ENCODE results near the gene AP2A1.
"Not testable (repeated sequence)": the region's sequence is repeated elsewhere in the genome, so short reads cannot be mapped to it uniquely, and the experiment has no call there.

AP2A1 gene

GRCh38 chr19:49766930-49767299, at the start of gene AP2A1:
Gene AP2A1, plus strand, starts transcription at chr19:49767001. Its CDS starts 133 bp downstream, at chr19:49767134.
- no peak for DNase-seq (ENCODE audit: low read depth in 2 of 2)

GRCh38 chr19:49718511-49718910, 48.3 kb upstream of the AP2A1 start:
- DNase-seq (ENCODE audit: low read depth in 2 of 2): no peak

- DNase-seq (ENCODE audit: low read depth in 2 of 2): no peak
Measured at GRCh38 chr19:49718991-49719390, 47.8 kb upstream of the AP2A1 start.

- DNase-seq (ENCODE audit: low read depth in 2 of 2): not testable (repeated sequence)
Measured at GRCh38 chr19:49719420-49719819, 47.4 kb upstream of the AP2A1 start.

GRCh38 chr19:49727217-49728030, 39.4 kb upstream of the AP2A1 start:
- DNase-seq (ENCODE audit: low read depth in 2 of 2): no peak

- no peak for DNase-seq (ENCODE audit: low read depth in 2 of 2)
Measured at GRCh38 chr19:49730166-49730565, 36.6 kb upstream of the AP2A1 start.

GRCh38 chr19:49738268-49738667, 28.5 kb upstream of the AP2A1 start:
- DNase-seq (ENCODE audit: low read depth in 2 of 2): no peak

- no peak for DNase-seq (ENCODE audit: low read depth in 2 of 2)
Measured at GRCh38 chr19:49739098-49739497, 27.7 kb upstream of the AP2A1 start.

- no peak for DNase-seq (ENCODE audit: low read depth in 2 of 2)
Measured at GRCh38 chr19:49739933-49740332, 26.9 kb upstream of the AP2A1 start.

GRCh38 chr19:49741210-49741844, 25.5 kb upstream of the AP2A1 start:
- DNase-seq (ENCODE audit: low read depth in 2 of 2): no peak

GRCh38 chr19:49744946-49745381, 21.8 kb upstream of the AP2A1 start:
- no peak for DNase-seq (ENCODE audit: low read depth in 2 of 2)

- DNase-seq (ENCODE audit: low read depth in 2 of 2): peak in 1 of 2 donors; percentile 8
Measured at GRCh38 chr19:49746206-49746958, 20.4 kb upstream of the AP2A1 start.

- DNase-seq (ENCODE audit: low read depth in 2 of 2): no peak
Measured at GRCh38 chr19:49749055-49749716, 17.6 kb upstream of the AP2A1 start.

- DNase-seq (ENCODE audit: low read depth in 2 of 2): no peak
Measured at GRCh38 chr19:49749771-49750170, 17.0 kb upstream of the AP2A1 start.

GRCh38 chr19:49752701-49753100, 14.1 kb upstream of the AP2A1 start:
- DNase-seq (ENCODE audit: low read depth in 2 of 2): no peak

- no peak for DNase-seq (ENCODE audit: low read depth in 2 of 2)
Measured at GRCh38 chr19:49755956-49756355, 10.8 kb upstream of the AP2A1 start.

- no peak for DNase-seq (ENCODE audit: low read depth in 2 of 2)
Measured at GRCh38 chr19:49758292-49758691, 8.5 kb upstream of the AP2A1 start.

GRCh38 chr19:49761249-49761624, 5.6 kb upstream of the AP2A1 start:
- DNase-seq (ENCODE audit: low read depth in 2 of 2): no peak

GRCh38 chr19:49761625-49762311, 5.0 kb upstream of the AP2A1 start:
- DNase-seq (ENCODE audit: low read depth in 2 of 2): no peak

GRCh38 chr19:49763230-49763629, 3.6 kb upstream of the AP2A1 start, which contains the start of gene TSKS:
Gene TSKS, minus strand, starts transcription at chr19:49763306. Its CDS starts 59 bp downstream, at chr19:49763247.
- DNase-seq (ENCODE audit: low read depth in 2 of 2): no peak

GRCh38 chr19:49764341-49764740, 2.5 kb upstream of the AP2A1 start:
- no peak for DNase-seq (ENCODE audit: low read depth in 2 of 2)

All from stimulated activated CD8-positive, alpha-beta memory T cell treated with anti-CD3 and anti-CD28 coated beads, Interleukin-7, amount 100 ng/mL, for 1 hour (primary cell).